Fibroblast of peridontal ligament (primary cell): ENCODE data around the gene DENND5A.
"Not testable (repeated sequence)": the region's sequence is repeated elsewhere in the genome, so short reads cannot be mapped to it uniquely, and the experiment has no call there.

Experiments used
- DNase-seq: peaks from one replicate; pipeline ENCODE4 v3.0.0-alpha.2; 2010; ENCODE audit errors: extremely low read depth

DENND5A gene

GRCh38 chr11:9097186-9097943 lies 167.8 kb downstream of the DENND5A start:
- not testable (repeated sequence) for DNase-seq

GRCh38 chr11:9096427-9096826 lies 168.7 kb downstream of the DENND5A start:
- DNase-seq, result no peak

- no peak for DNase-seq
Measured at GRCh38 chr11:9095421-9095820, 169.7 kb downstream of the DENND5A start.

GRCh38 chr11:9094420-9094819 lies 170.7 kb downstream of the DENND5A start:
- no peak for DNase-seq

- DNase-seq, result peak; percentile 12
Measured at GRCh38 chr11:9092853-9093778, 172.0 kb downstream of the DENND5A start.

- DNase-seq, result no peak
Measured at GRCh38 chr11:9092072-9092471, 173.1 kb downstream of the DENND5A start.

GRCh38 chr11:9091044-9091922 lies 173.9 kb downstream of the DENND5A start, which contains the start of gene SCUBE2:
TSS of gene SCUBE2 (minus strand) at chr11:9091599. CDS start at chr11:9091528, 71 bp downstream.
- no peak for DNase-seq

GRCh38 chr11:9090488-9091043 lies 174.6 kb downstream of the DENND5A start:
- peak; percentile 18 for DNase-seq

- DNase-seq, result no peak
Measured at GRCh38 chr11:9089636-9090035, 175.5 kb downstream of the DENND5A start.

- no peak for DNase-seq
Measured at GRCh38 chr11:9089061-9089460, 176.1 kb downstream of the DENND5A start.
